Epidermal melanocyte (primary cell): ENCODE measurements around the gene ZKSCAN1.

Experiments
- DNase-seq: peaks from one replicate; pipeline ENCODE4 v3.0.0; 2011; ENCODE audit warnings: low spot score; ENCODE audit not compliant: insufficient read length

Gene ZKSCAN1

DNA sequence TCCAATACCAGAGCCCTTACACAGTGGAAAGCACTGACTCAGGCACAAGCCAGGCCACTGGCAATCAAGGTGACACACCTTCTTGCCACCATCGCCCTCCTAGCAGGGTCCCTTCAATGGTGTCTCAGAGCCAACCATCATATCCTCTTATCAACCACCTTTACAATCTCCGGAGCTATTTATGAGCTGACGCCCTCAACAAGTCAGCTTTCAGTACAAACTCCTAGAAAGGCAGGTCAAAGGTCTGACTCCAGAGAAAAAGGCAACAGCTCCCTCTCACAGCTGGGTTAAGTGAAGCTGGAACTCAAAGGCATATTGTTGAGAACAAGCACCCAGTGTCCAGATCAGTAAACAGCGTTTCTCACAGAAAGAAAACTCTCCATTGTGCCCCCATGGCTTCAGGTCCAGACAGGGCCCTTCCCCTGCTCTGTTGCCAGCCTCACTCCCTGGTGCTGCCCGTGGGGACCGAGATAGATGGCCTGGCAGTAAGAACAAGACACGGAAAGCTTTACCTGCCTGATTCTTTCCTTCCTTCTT lies 63.7 kb downstream of the ZKSCAN1 start:
- peak; percentile 57 for DNase-seq

DNA sequence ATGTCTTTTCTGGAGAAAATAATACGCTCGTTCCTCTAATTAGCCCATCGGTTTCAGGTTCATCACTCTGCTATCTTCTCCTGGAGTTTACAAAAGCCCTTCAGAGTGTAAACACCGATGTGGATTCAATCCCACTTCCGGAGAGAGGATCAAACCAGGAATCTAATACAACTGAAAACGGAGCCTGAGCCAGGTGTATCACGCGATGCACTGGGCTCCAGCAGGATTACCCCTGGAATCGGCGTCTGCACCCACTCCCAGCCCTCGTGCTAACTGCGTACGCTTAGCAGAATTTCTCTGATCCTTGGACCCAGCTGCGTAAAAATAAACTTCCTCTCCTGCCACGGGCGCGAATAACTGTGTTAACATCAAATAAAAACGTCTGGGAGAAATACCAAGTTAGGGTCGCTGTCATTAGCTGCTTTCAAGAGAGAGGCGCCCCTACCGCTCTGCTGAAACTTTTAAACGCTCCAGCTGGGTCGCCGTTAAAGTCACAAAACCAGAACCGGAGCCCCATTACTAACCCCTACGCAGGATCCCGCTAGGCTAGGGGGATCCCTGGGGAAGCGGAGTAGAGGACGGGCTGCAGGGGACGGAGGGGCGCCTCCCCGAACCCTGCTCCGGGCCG lies 65.6 kb downstream of the ZKSCAN1 start:
- DNase-seq = no peak

DNA sequence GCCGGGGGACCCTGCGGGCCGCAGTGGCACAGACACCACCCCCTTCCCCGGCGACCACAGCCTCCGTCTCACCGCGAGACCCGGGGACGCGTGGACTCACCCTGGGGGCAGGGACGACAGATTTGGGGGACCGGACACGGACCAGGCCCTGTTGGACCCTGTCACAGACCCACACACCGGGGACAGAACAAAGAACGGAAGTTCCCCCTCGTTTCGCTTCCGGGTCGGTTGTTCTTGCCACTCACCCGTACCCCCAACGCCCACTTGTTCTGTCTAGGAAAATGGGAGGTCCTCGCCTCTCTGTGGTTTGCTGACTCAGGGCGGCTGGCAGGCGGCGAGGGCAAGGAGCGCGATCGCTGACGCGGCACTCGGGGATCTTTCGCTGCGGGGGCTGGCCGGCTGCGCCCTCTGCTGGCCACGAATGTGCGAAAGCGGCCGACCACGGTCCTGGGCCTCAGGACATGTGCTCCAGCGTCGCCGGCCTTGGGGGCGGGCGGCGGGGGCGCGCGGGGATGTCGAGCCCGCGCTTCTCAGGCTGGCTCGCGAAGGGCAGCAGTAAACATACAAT lies 66.2 kb downstream of the ZKSCAN1 start, which contains the start of gene ZNF3:
Gene ZNF3, minus strand, starts transcription at position 189 of the 568 bp plus-strand sequence. CDS start 4,366 bp downstream, outside the sequence.
- DNase-seq = peak; percentile 77

DNA sequence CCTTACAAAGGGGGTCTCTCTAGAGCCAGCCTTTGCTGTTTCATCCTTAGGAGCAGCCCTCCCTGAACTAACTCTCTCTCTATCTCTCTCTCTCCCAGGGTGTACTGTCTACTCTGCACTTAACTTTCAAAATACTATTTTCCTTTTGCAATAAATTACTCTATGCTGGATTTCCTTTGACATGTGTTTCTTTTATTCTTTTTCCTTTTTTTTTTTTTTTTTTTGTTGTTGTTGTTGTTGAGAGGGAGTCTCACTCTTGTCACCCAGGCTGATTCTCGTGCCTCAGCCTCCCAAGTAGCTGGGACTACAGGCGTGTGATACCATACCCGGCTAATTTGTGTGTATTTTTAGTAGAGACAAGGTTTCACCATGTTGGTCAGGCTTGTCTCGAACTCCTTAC lies 67.6 kb downstream of the ZKSCAN1 start:
- no peak for DNase-seq

DNA sequence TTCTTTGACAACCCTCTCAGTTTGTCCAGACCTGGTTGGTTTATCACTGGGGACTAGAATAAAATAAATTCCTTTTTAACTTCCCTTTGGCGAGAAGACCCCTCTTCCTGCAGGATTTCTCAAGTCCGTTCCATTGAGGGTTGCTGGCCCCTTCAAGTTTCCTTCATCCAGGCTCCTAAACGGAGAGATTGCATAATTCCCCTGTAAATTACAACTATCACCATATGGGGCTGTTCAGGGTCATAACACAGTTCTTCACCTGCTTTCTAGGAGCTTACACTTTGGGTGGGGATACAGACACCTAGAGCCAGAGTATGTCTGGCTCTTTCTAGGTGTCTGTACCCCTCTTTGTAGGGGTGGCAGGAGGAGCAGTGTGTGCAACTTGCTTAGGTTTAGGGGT lies 70.1 kb downstream of the ZKSCAN1 start:
- no peak for DNase-seq

DNA sequence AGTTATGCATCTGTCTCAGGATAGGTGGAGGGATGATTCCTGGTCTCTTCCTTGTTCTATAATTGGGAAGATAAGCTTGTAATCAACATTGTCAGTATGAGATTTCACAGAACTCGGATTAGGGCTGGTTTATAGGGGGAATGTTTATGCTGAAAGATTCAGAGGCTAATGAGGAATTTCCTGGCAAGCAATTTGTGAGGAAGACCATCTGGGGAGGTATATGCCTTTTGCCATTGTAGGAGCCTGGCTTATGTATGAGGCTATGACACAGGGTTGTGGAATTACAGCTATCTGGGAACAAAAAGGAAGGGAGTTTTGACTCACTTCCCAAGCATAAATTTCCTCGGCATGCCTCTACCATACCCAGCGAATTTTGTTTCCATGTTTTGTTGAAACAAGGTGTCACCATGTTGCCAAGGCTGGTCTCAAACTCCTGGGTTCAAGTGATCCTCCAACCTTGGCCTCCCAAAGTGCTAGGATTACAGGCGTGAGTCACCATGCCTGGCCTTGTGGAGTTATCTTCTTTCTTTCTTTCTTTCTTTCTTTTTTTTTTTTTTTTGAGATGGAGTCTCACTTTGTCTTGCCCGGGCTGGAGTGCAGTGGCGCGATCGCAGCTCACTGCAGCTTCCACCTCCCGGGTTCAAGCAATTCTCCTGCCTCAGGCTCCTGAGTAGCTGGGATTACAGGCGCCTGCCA lies 71.8 kb downstream of the ZKSCAN1 start:
- DNase-seq = peak; percentile 37

DNA sequence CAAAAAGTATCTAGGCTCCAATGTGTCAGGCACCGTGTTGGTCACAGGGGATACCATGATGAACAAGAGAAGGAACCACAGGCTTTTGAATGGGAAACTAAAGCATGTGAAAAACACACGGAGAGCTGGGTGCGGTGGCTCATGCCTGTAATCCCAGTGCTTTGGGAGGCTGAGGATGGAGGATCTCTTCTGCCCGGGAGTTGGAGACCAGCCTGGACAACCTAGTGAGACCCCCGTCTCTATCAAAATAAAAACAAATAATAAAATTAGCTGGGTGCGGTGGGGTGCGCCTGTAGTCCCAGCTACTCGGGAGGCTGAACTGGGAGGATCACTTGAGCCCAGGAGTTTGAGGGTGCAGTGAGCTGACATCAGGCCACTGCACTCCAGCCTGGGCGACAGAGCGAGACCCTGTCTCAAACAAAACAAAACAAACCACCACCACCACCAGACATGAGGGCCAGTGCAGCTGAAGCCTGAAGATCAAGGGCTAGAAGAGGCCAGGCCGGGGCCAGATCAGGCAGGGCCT lies 72.8 kb downstream of the ZKSCAN1 start:
- no peak for DNase-seq

DNA sequence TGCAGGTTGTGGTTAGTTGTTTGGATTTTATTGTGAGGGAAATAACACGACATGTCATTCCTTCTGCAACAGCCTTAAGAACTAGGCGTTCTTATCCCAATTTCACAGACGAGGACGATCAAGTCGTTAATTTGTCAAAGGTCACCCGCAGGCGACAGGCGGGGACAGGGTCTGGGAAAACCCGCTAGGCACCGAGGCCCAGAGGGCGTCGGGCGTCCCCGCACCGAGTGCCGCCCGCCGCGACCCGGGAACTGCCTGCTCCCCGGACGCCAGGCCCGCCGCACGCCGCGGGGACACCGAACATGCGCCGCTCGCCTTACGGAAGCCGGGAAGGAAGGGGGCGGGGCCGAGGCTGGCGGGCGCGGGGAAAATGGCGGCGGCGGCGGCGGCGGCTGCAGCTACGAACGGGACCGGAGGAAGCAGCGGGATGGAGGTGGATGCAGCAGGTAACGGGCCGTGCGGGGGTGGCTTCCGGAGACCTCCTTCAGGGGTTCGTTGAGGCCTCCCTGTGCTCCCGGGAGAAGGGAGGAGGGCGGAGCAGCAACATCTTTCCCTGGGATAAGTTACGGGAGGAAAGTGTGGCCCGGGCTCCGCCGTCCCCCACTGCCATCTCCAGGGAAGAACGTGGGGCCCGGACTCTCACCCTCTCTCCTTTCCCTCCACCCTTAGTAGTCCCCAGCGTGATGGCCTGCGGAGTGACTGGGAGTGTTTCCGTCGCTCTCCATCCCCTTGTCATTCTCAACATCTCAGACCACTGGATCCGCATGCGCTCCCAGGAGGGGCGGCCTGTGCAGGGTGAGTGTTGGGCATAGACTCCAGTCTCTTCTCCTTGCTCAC lies 73.4 kb downstream of the ZKSCAN1 start, which contains the start of gene COPS6:
Gene COPS6, plus strand, starts transcription at position 349 of the 837 bp plus-strand sequence. Its CDS starts 22 bp downstream, at position 371.
- DNase-seq = peak; percentile 73

DNA sequence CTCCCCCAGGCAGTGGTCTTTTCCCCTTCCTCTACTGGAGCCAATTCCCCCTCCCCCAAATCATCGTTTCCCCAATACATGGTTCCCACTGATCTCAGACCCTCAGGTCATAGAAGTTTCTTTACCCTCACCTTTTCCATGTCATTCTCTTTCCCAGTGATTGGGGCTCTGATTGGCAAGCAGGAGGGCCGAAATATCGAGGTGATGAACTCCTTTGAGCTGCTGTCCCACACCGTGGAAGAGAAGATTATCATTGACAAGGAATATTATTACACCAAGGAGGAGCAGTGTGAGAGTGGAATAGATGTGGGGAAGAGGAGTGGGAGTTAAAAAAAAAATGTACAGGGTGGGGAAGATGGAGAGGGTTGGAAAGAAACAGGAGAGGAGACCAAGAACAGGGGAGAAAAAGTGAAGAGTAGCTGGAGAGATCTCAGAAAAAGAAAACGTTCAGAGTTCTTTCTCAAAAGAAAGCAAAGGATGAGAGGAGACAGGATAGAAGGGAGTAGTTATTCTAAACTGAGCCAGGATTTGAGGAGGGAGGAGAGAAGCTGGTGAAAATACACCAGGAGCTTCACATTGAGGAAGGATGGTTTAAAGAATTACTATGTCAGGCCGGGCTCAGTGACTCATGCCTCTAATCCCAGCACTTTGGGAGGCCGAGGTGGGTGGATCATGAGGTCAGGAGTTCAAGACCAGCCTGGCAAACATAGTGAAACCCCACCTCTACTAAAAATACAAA lies 74.2 kb downstream of the ZKSCAN1 start:
- no peak for DNase-seq

DNA sequence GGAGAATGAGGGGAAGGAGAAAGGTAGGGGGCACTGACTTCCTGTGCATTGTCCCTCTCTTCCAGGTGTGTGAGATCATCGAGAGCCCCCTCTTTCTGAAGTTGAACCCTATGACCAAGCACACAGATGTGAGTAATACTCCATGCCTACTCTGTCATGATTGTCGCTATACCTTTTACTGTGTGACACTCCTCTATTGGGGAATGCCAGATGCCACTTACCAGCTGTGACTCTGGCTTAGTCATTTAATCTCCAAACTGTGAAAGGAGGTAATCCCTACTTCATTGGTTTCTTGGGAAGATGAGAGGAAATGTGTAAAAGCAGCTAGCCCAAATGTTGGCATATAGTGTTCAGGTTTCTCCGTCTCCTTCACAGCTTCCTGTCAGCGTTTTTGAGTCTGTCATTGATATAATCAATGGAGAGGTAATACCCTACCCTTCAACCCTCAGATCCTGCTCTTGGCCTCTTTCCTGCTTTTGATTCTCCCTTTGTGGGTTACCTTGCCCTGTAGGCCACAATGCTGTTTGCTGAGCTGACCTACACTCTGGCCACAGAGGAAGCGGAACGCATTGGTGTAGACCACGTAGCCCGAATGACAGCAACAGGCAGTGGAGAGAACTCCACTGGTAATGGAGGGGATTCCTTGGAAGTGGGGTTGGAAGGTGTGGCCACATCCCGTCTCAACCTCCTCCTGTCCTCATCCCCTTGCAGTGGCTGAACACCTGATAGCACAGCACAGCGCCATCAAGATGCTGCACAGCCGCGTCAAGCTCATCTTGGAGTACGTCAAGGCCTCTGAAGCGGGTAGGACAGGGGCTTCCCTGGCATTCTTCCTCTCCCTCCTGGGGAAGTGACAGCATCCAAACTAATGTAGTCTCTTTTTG lies 75.4 kb downstream of the ZKSCAN1 start:
- DNase-seq = no peak
